Measurements from ENCODE around the gene PCDHB14. TPM values are rescaled to one million over a fixed set of nuclear protein-coding genes. Genes with fewer than 3 reads are reported as not detected.
"Not testable (repeated sequence)": the region's sequence is repeated elsewhere in the genome, so short reads cannot be mapped to it uniquely, and the experiment has no call there.

Gene PCDHB14
- total RNA-seq, 1 experiment from 2014 or later: 0.41 TPM

DNA sequence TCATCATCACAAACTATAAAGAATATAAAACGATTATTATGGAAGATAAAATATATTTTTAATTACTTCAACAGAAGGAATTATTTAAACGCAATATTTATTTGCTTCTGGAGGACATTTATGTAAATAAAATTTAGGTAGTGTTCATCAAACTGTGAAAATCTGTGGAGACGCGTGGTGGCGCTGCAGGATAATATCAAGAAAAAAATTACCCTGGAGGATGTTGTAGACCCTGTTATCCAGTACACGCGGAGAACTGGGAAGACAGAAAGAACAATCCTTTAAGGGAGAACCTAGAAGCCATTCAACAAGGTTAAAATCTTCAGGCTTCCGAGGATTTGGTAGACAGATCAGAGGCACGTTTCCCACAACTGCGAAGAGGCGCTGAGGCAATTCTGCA lies 14.7 kb upstream of the PCDHB14 start, which contains the start of gene PCDHB12:
Gene PCDHB12, plus strand, starts transcription at position 242 of the 400 bp plus-strand sequence. CDS start 189 bp downstream, outside the sequence.
- POLR2A ChIA-PET: interaction anchor here (0.6 kb wide), 1 partner anchor 423 kb away, joined by 3 read pairs; no protein-coding TSS in a partner anchor
- TF ChIP-seq, protein P1, sequence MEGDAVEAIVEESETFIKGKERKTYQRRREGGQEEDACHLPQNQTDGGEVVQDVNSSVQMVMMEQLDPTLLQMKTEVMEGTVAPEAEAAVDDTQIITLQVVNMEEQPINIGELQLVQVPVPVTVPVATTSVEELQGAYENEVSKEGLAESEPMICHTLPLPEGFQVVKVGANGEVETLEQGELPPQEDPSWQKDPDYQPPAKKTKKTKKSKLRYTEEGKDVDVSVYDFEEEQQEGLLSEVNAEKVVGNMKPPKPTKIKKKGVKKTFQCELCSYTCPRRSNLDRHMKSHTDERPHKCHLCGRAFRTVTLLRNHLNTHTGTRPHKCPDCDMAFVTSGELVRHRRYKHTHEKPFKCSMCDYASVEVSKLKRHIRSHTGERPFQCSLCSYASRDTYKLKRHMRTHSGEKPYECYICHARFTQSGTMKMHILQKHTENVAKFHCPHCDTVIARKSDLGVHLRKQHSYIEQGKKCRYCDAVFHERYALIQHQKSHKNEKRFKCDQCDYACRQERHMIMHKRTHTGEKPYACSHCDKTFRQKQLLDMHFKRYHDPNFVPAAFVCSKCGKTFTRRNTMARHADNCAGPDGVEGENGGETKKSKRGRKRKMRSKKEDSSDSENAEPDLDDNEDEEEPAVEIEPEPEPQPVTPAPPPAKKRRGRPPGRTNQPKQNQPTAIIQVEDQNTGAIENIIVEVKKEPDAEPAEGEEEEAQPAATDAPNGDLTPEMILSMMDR (IDR thresholded peaks at IDR 0.05; ENCODE audit: insufficient read depth in 1 of 2, low read depth in 1 of 2, low read length in 1 of 2, severe bottlenecking in 1 of 2, unreplicated experiment in 1 of 2): no peak
- BruUV-seq (replicated peaks): no TSS peak
- Histone ChIP-seq H3K4me1 (no peaks in the 10 kb centered on the region), H3K9me3 (no peaks in the 10 kb centered on the region), H3K36me3 (ENCODE audit: control insufficient read depth, insufficient read depth, low read length) (no peaks in the 10 kb centered on the region), H3K4me3 (ENCODE audit: low read depth, low read length) (no peak within 1 kb of the TSS), H3K27me3 (replicated peaks; ENCODE audit: control insufficient read depth, insufficient read depth, low read length) (no peaks in the 10 kb centered on the region)
- no peak for DNase-seq
- CTCF ChIA-PET: no interaction called here
- intact Hi-C loops (cut with micrococcal nuclease; ENCODE audit: unreplicated experiment): no loop called here
- Mint-ChIP-seq H3K27ac (ENCODE audit: unreplicated experiment) (no peak within 1 kb of the TSS), H3K4me3 (ENCODE audit: unreplicated experiment) (no peak within 1 kb of the TSS), H3K9me3 (ENCODE audit: unreplicated experiment) (no peaks in the 10 kb centered on the region), H3K36me3 (ENCODE audit: insufficient read depth, unreplicated experiment) (no peaks in the 10 kb centered on the region), H3K4me1 (ENCODE audit: low read depth, unreplicated experiment) (no peaks in the 10 kb centered on the region), H3K27me3 (ENCODE audit: insufficient read depth, unreplicated experiment) (no peaks in the 10 kb centered on the region)

DNA sequence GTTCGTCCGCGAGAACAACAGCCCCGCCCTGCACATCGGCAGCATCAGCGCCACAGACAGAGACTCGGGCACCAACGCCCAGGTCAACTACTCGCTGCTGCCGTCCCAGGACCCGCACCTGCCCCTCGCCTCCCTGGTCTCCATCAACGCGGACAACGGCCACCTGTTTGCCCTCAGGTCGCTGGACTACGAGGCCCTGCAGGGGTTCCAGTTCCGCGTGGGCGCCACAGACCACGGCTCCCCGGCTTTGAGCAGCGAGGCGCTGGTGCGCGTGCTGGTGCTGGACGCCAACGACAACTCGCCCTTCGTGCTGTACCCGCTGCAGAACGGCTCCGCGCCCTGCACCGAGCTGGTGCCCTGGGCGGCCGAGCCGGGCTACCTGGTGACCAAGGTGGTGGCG lies 12.9 kb upstream of the PCDHB14 start:
- H3K27me3 ChIP-seq (replicated peaks; ENCODE audit: control insufficient read depth, insufficient read depth, low read length); H3K9me3 Mint-ChIP-seq (ENCODE audit: unreplicated experiment); H3K36me3 ChIP-seq (ENCODE audit: control insufficient read depth, insufficient read depth, low read length); BruUV-seq (replicated peaks); H3K9me3 ChIP-seq; H3K27ac Mint-ChIP-seq (ENCODE audit: unreplicated experiment); intact Hi-C loops (cut with micrococcal nuclease; ENCODE audit: unreplicated experiment); H3K27me3 Mint-ChIP-seq (ENCODE audit: insufficient read depth, unreplicated experiment); H3K36me3 Mint-ChIP-seq (ENCODE audit: insufficient read depth, unreplicated experiment); DNase-seq; H3K4me3 ChIP-seq (ENCODE audit: low read depth, low read length); H3K4me1 ChIP-seq; H3K4me3 Mint-ChIP-seq (ENCODE audit: unreplicated experiment); POLR2A ChIA-PET; CTCF ChIA-PET; H3K4me1 Mint-ChIP-seq (ENCODE audit: low read depth, unreplicated experiment): not testable (repeated sequence)

DNA sequence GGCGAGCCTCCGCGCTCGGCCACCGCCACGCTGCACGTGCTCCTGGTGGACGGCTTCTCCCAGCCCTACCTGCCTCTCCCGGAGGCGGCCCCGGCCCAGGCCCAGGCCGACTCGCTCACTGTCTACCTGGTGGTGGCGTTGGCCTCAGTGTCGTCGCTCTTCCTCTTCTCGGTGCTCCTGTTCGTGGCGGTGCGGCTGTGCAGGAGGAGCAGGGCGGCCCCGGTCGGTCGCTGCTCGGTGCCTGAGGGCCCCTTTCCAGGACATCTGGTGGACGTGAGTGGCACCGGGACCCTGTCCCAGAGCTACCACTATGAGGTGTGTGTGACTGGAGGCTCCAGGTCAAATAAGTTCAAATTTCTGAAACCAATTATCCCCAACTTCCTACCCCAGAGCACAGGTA lies 12.3 kb upstream of the PCDHB14 start:
- H3K27ac Mint-ChIP-seq (ENCODE audit: unreplicated experiment); CTCF ChIA-PET; H3K4me1 ChIP-seq; POLR2A ChIA-PET; H3K36me3 Mint-ChIP-seq (ENCODE audit: insufficient read depth, unreplicated experiment); H3K9me3 ChIP-seq; BruUV-seq (replicated peaks); intact Hi-C loops (cut with micrococcal nuclease; ENCODE audit: unreplicated experiment); H3K9me3 Mint-ChIP-seq (ENCODE audit: unreplicated experiment); H3K36me3 ChIP-seq (ENCODE audit: control insufficient read depth, insufficient read depth, low read length); H3K4me3 ChIP-seq (ENCODE audit: low read depth, low read length); H3K4me1 Mint-ChIP-seq (ENCODE audit: low read depth, unreplicated experiment); H3K27me3 ChIP-seq (replicated peaks; ENCODE audit: control insufficient read depth, insufficient read depth, low read length); DNase-seq; H3K27me3 Mint-ChIP-seq (ENCODE audit: insufficient read depth, unreplicated experiment); H3K4me3 Mint-ChIP-seq (ENCODE audit: unreplicated experiment): not testable (repeated sequence)

DNA sequence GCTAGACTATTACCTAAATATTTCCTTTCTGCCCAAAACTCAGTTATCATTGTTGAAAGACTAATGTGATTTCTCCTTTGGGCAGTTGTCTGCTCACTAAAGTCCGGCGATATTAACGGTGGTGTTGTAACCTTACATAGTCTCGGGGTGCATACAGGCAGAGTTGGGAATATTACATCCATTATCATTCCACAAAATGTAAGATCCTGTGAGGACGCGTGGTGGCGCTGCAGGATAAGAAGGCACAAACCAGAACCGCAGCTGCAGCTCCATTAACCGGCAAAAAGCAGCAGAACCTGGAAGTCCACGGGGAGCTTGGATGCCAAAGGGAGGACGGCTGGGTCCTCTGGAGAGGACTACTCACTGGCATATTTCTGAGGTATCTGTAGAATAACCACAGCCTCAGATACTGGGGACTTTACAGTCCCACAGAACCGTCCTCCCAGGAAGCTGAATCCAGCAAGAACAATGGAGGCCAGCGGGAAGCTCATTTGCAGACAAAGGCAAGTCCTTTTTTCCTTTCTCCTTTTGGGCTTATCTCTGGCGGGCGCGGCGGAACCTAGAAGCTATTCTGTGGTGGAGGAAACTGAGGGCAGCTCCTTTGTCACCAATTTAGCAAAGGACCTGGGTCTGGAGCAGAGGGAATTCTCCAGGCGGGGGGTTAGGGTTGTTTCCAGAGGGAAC lies 9.3 kb upstream of the PCDHB14 start, which contains the start of gene PCDHB13:
Gene PCDHB13, plus strand, starts transcription at position 264 of the 684 bp plus-strand sequence. Its CDS starts 205 bp downstream, at position 469.
- BruUV-seq (replicated peaks); H3K36me3 Mint-ChIP-seq (ENCODE audit: insufficient read depth, unreplicated experiment); H3K27me3 Mint-ChIP-seq (ENCODE audit: insufficient read depth, unreplicated experiment); CTCF ChIA-PET; H3K27ac Mint-ChIP-seq (ENCODE audit: unreplicated experiment); H3K27me3 ChIP-seq (replicated peaks; ENCODE audit: control insufficient read depth, insufficient read depth, low read length); H3K36me3 ChIP-seq (ENCODE audit: control insufficient read depth, insufficient read depth, low read length); H3K4me3 Mint-ChIP-seq (ENCODE audit: unreplicated experiment); H3K4me1 Mint-ChIP-seq (ENCODE audit: low read depth, unreplicated experiment); H3K4me1 ChIP-seq; H3K9me3 ChIP-seq; H3K4me3 ChIP-seq (ENCODE audit: low read depth, low read length); POLR2A ChIA-PET: not testable (repeated sequence)
- H3K9me3 Mint-ChIP-seq (ENCODE audit: unreplicated experiment): peaks cover 16% of the 10 kb centered on the region
- intact Hi-C loops (cut with micrococcal nuclease; ENCODE audit: unreplicated experiment): loop anchor here (2.0 kb wide), 1 partner anchor 35 kb away; no protein-coding TSS in a partner anchor
- DNase-seq: peak in 1 of 2 experiments; percentile 25

DNA sequence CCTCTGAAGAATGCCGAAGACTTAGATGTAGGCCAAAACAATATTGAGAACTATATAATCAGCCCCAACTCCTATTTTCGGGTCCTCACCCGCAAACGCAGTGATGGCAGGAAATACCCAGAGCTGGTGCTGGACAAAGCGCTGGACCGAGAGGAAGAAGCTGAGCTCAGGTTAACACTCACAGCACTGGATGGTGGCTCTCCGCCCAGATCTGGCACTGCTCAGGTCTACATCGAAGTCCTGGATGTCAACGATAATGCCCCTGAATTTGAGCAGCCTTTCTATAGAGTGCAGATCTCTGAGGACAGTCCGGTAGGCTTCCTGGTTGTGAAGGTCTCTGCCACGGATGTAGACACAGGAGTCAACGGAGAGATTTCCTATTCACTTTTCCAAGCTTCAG lies 8.6 kb upstream of the PCDHB14 start:
- H3K4me1 Mint-ChIP-seq (ENCODE audit: low read depth, unreplicated experiment); H3K4me3 Mint-ChIP-seq (ENCODE audit: unreplicated experiment); H3K9me3 ChIP-seq; H3K27ac Mint-ChIP-seq (ENCODE audit: unreplicated experiment); H3K36me3 ChIP-seq (ENCODE audit: control insufficient read depth, insufficient read depth, low read length); H3K27me3 ChIP-seq (replicated peaks; ENCODE audit: control insufficient read depth, insufficient read depth, low read length); H3K27me3 Mint-ChIP-seq (ENCODE audit: insufficient read depth, unreplicated experiment); H3K4me1 ChIP-seq; CTCF ChIA-PET; H3K36me3 Mint-ChIP-seq (ENCODE audit: insufficient read depth, unreplicated experiment); DNase-seq; POLR2A ChIA-PET; BruUV-seq (replicated peaks); H3K4me3 ChIP-seq (ENCODE audit: low read depth, low read length): not testable (repeated sequence)
- peaks cover 20% of the 10 kb centered on the region for H3K9me3 Mint-ChIP-seq (ENCODE audit: unreplicated experiment)
- intact Hi-C loops (cut with micrococcal nuclease; ENCODE audit: unreplicated experiment): loop anchor here (2.0 kb wide), 1 partner anchor 36 kb away; no protein-coding TSS in a partner anchor

DNA sequence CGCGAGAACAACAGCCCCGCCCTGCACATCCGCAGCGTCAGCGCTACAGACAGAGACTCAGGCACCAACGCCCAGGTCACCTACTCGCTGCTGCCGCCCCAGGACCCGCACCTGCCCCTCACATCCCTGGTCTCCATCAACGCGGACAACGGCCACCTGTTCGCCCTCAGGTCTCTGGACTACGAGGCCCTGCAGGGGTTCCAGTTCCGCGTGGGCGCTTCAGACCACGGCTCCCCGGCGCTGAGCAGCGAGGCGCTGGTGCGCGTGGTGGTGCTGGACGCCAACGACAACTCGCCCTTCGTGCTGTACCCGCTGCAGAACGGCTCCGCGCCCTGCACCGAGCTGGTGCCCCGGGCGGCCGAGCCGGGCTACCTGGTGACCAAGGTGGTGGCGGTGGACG lies 7.6 kb upstream of the PCDHB14 start:
- H3K36me3 Mint-ChIP-seq (ENCODE audit: insufficient read depth, unreplicated experiment); H3K9me3 ChIP-seq; H3K4me1 Mint-ChIP-seq (ENCODE audit: low read depth, unreplicated experiment); H3K27me3 ChIP-seq (replicated peaks; ENCODE audit: control insufficient read depth, insufficient read depth, low read length); H3K4me3 ChIP-seq (ENCODE audit: low read depth, low read length); H3K4me3 Mint-ChIP-seq (ENCODE audit: unreplicated experiment); H3K36me3 ChIP-seq (ENCODE audit: control insufficient read depth, insufficient read depth, low read length); H3K4me1 ChIP-seq; DNase-seq; BruUV-seq (replicated peaks); POLR2A ChIA-PET; H3K27me3 Mint-ChIP-seq (ENCODE audit: insufficient read depth, unreplicated experiment); H3K27ac Mint-ChIP-seq (ENCODE audit: unreplicated experiment); CTCF ChIA-PET: not testable (repeated sequence)
- peaks cover 29% of the 10 kb centered on the region for H3K9me3 Mint-ChIP-seq (ENCODE audit: unreplicated experiment)
- intact Hi-C loops (cut with micrococcal nuclease; ENCODE audit: unreplicated experiment): loop anchor here (2.0 kb wide), 1 partner anchor 37 kb away; no protein-coding TSS in a partner anchor

Data from Caco-2 (cell line).